Neural cell (in vitro differentiated cells): ENCODE results near the gene CLSTN3.

Experiments
- CTCF ChIP-seq: fragments of 450-650 bp; IDR thresholded peaks from 2 replicates; pipeline ENCODE4 v1.5.1; 2014; ENCODE audit warnings: antibody characterized with exemption, mild to moderate bottlenecking, moderate library complexity; ENCODE audit not compliant: poor library complexity, severe bottlenecking
- POLR2AphosphoS5 ChIP-seq: IDR thresholded peaks from 2 replicates; pipeline ENCODE4 v1.6.1; 2012

GRCh38 chr12:7122811-7123769 lies 7.1 kb upstream of the CLSTN3 start:
- TF ChIP-seq POLR2AphosphoS5 (no peak), CTCF (no peak)
